Cardiac septum (tissue), 1 donor: ENCODE data around the gene TSPAN14. TPM values are rescaled to one million over a fixed set of nuclear protein-coding genes. Genes with fewer than 3 reads are reported as not detected.
A peak's percentile ranks its signal among the peaks of the same experiment; 100 is the strongest.
"Not testable (repeated sequence)": the region's sequence is repeated elsewhere in the genome, so short reads cannot be mapped to it uniquely, and the experiment has no call there.

Experiments used
- DNase-seq: peaks from one replicate; pipeline ENCODE4 v3.0.0-alpha.2; 2020; ENCODE audit warnings: low spot score
- intact Hi-C: fragments of 100-400 bp; cut with DNase I; formaldehyde crosslinking; loops from one replicate; pipeline ENCODE4 v1.14.0; 2022
- total RNA-seq: library from RNA; stranded (reverse); fragmentation: NEBNext Ultra II Directional; extraction: Animal tissue kit (Norgen Biotek cat#: 25700); gene quantifications from one replicate; pipeline ENCODE4 v1.2.1, GENCODE V29; 2021
- donor health status: DM: no; HTN: no; CAD: no.

TSPAN14 gene
- total RNA-seq, 1 donor from 2014 or later, result 20.1 TPM

DNA sequence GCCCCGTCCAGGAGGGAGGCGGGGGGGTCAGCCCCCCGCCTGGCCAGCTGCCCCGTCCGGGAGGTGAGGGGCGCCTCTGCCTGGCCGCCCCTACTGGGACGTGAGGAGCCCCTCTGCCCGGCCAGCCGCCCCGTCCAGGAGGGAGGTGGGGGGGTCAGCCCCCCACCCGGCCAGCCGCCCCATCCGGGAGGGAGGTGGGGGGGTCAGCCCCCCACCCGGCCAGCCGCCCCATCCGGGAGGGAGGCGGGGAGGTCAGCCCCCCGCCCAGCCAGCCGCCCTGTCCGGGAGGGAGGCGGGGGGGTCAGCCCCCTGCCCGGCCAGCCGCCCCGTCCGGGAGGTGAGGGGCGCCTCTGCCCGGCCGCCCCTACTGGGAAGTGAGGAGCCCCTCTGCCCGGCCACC, 80.5 kb downstream of the TSPAN14 start:
- peak; percentile 9 for DNase-seq
- intact Hi-C loops, result not testable (repeated sequence)

- DNase-seq, result peak; percentile 91
- intact Hi-C loops, result no loop called here
Observed at GRCh38 chr10:80535671-80536360, 81.7 kb downstream of the TSPAN14 start.

DNA sequence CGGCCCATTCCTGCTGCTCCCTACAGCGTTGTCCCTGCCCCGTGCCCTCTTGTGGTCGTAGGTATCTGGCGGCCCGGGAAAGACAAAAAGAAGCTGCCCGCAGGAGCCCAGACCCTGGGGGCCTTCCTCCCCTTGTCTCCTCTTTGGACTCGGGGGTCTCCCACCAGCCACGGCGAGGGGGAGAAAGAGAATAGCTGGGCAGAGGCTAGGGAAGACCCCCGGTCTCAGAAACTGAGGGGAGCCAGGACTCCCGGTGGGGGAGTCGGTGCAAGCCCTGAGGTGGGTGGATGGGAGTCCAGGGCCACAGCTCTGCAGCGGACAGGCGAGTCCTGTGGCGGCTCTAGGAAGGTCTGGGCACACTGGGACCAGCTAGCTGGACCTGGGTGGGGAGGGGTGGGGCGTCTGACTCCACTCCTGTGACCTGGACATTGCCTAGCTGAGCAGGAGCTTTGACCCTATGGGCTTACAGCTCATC, 82.3 kb downstream of the TSPAN14 start:
- DNase-seq, result no peak
- intact Hi-C loops, result no loop called here

DNA sequence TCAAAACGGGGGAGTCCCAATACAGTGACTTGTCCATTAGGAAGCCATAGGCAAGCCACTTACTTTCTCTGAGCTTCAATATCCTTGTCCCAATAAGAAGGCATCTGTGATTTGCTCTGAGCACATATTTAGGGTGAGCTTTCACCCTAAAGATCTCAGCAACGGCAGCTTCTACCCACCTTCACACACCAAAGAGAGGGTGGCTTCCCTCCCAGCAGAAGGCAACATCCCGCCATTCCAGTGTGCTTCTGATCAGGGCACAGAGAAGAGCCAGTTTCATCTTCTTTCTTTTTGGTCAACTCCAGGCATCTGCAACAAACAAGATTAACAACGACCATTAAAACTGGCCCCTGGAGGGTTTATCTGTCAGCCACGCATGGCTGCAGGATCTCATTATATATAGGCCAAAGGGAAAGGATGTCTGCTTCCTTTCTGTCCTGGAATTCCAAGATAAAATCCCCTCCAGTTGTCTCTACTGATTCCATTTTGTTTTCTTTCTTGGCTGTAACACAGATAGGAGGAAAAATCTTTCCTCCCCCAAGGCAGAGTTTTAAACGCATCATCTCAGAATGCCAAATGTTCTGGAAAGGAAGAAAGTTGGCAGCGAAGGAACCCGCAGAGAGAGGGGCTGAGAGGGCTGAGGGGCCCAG, 83.1 kb downstream of the TSPAN14 start:
- intact Hi-C loops, result no loop called here

GRCh38 chr10:80537736-80538480, 83.8 kb downstream of the TSPAN14 start, which contains the start of gene SH2D4B:
TSS of gene SH2D4B (plus strand) at chr10:80537902. CDS start at chr10:80538332, 430 bp downstream.
- DNase-seq, result no peak
- intact Hi-C loops, result no loop called here

More for the DNA sequence above, 83.1 kb downstream of the TSPAN14 start:
- DNase-seq, result no peak

DNA sequence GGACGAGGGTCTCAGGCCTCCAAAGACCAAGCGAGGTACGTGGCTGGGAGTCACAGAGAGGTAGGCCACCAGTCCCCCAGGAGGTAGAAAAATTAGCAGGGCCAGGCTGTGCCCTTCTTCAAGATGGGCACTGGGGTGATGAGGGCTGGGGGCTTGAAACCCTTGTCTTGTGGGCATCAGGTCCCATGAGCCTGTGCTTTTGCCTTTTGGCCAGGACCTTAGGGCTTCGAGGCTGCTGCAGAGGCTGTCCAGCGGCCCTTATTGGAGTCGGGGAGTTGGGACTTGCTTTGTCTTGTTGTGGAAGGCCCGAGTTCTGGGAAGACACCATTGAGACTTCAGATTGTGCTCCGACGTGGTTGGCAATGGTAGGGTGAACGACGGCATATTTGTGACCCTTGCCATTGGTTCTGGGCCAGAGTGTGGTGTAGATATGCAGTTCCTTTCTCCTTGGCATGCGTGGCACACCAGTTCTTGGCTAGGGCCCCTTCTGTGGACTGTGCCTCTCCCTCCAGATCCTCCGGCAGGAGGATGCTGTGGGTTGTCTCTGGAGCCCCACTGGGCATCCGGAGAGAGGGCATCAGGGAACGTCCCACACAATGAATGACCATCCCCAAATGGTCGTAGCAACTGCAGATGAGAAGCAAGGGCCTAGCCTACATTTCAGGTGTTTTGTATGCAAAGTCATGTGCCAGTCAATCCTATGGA, 84.5 kb downstream of the TSPAN14 start:
- intact Hi-C loops, result no loop called here

DNA sequence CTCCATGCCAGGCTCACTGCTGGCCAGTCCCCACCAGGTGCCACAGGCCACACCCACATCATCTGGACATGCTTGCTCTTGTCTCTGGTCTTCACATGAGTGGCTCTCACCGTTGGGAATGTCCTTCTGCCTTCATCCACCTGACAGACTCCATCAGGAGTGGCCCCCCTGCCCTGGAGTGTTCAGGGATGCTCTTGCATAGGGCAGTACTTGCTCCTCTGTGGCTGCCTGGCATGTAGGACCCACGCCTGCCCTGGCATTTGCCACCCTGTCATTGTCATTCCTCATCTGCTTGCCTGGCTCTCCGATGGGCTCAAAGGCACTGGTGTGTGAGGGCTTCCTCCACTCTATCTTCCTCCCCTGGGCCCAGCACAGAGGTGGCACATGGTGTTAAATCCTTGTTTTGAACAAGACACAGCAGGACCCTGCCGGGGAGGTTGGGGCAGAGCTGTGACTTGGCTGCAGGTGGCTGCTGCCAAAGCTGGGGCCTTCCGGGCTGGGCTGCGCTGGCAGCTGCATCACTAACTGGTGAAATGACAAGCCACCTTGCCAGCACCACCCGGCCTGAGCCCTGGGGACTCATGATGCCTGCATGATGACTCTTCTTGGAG, 85.4 kb downstream of the TSPAN14 start:
- DNase-seq, result no peak
- intact Hi-C loops, result no loop called here

More for the DNA sequence above, 84.5 kb downstream of the TSPAN14 start:
- no peak for DNase-seq

GRCh38 chr10:80540136-80540535, 86.0 kb downstream of the TSPAN14 start:
- no peak for DNase-seq
- intact Hi-C loops, result no loop called here

- no peak for DNase-seq
- intact Hi-C loops, result no loop called here
Observed at GRCh38 chr10:80540618-80540980, 86.5 kb downstream of the TSPAN14 start.

GRCh38 chr10:80540981-80541750, 87.1 kb downstream of the TSPAN14 start:
- intact Hi-C loops, result no loop called here
- no peak for DNase-seq

DNA sequence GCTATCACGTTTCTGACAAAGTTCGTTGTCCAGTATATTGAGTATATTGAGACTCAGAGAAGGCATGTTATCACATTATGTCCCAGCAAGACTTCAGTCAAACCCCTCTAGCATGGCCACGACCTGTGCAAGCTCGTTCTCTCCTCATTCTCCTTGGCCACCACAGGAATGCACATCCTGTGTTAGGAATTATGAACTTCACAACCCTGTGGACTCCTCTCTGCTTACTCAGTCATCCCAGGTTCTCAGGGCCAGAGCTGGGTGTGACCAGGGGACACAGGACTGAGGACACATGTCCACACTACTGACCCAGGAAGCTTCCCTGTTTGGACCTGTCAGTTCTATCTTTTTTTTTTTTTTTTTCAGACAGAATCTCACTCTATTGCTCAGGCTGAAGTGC, 87.9 kb downstream of the TSPAN14 start:
- intact Hi-C loops, result no loop called here
- DNase-seq, result no peak

DNA sequence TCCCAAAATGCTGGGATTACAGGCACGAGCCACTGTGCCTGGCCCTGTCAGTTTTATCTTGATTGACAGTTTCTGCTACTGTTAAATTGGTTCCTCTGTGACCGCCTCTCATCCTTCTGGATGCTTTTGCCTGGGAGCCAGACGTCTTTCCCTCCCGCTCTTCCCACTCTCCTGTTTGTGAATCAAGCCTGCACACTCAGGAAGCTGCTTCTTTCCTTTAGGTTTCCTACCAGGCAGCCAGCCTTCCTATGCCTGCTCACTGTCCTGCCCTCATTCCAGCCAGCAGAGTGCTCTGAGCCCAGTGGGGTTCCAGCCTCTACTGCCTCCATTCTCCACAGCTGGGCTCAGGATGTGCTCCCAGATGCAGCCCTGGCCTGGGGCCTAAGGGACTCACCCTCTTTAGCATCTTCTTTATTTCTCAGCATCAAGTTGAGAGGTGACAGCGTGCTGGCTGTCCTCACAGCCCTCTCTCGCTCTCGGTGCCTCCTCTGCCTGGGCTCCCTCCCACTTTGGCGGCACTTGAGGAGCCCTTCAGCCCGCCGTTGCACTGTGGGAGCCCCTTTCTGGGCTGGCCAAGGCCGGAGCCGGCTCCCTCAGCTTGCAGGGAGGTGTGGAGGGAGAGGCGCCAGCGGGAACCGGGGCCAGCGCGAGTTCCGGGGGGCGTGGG, 88.7 kb downstream of the TSPAN14 start:
- intact Hi-C loops, result no loop called here
- no peak for DNase-seq

DNA sequence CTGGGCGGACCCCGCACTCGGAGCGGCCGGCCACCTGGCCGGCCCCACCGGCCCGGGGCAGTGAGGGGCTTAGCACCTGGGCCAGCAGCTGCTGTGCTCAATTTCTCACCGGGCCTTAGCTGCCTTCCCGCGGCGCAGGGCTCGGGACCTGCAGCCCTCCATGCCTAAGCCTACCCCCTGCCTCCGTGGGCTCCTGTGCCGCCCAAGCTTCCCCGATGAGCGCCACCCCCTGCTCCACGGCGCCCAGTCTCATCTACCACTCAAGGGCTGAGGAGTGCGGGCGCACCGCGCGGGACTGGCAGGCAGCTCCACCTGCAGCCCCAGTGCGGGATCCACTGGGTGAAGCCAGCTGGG, 89.2 kb downstream of the TSPAN14 start:
- intact Hi-C loops, DNase-seq: not testable (repeated sequence)

GRCh38 chr10:80544316-80544953, 90.3 kb downstream of the TSPAN14 start:
- intact Hi-C loops, result no loop called here
- no peak for DNase-seq

DNA sequence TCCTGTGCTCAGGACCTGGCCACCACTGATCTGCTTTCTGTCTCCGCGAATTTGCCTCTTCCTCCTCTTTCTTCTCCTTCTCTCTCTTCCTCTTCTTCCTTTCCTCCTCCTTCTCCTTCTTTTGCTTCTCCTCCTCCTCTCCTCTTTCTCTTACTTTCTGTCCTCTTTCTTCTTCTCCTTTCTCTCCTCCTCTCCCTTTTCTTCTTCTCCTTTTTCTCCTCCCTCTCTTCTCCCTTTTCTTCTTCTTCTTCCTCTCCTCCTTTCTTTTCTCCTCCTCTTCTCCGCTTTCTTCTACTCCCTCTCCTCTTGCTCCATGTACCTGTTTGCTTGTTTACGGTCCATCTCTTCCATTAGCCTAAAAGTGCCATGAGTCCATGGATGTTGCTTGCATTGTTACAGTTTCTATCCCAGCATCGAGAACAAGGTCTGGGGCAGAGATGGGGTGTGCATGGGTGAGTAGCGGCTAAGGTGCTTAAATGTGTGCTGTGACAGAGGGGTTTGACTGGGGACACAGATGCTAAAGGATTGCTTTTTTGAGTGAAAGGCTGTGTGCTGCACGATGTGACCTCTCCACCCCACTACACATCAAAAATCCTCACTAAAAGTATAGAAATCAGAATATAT, 91.3 kb downstream of the TSPAN14 start:
- intact Hi-C loops, result no loop called here
- no peak for DNase-seq

- DNase-seq, result no peak
- intact Hi-C loops, result no loop called here
Observed at GRCh38 chr10:80552151-80552646, 98.1 kb downstream of the TSPAN14 start.

DNA sequence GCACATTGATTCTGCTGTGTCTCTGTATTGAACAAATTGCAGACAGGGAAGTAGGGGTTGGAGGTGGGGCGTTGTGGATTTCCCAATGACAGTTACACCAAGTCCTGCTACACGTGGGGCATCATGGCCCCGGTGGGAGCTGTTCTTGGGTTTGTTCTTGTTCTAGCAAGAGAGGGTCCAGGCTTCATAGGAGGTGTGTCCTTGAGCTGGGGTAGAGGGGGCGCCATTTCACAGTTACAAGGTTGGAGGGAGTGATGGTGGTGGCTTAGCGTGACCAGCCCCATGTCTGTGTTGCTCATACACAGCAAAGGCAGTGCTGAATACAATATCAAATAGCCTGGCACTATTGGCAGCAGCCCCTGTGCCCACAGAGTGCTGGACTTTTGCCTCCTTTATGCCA, 99.3 kb downstream of the TSPAN14 start:
- intact Hi-C loops, result no loop called here
- DNase-seq, result no peak
